CD4-positive, alpha-beta T cell treated with Interleukin-4 for 1 hour (primary cell): Measurements from ENCODE around the gene R3HCC1L.

Experiments used
- DNase-seq, 2 donors: peaks; one replicate each; pipeline ENCODE4 v3.0.0-alpha.2; 2020 to 2022

The R3HCC1L gene

GRCh38 chr10:98262571-98262970 is 128.1 kb downstream of the R3HCC1L start:
- peak in 1 of 2 donors; percentile 28 for DNase-seq

DNA sequence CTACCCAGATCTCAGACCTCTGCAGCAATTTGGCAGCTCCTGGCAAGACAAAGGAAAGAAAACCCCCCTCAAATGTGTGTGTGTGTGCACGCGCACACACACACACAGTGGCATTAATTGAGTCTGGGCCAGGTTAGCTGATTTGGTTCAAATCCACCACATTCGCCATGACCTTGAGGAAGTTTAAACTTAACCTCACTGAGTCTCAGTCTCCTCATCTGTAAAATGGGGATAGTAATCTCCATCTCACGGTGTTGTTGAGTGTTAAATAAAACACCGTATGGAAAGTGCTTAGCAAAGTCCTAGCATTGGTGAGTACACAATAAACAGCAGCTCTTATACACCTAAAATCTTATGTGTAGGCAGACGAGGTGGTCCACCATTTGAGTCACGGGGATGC is 128.6 kb downstream of the R3HCC1L start:
- DNase-seq: no peak

GRCh38 chr10:98264378-98265065 is 130.1 kb downstream of the R3HCC1L start:
- DNase-seq: no peak

GRCh38 chr10:98265403-98266378 is 131.2 kb downstream of the R3HCC1L start:
- DNase-seq: no peak

GRCh38 chr10:98266647-98267046 is 132.2 kb downstream of the R3HCC1L start:
- no peak for DNase-seq

DNA sequence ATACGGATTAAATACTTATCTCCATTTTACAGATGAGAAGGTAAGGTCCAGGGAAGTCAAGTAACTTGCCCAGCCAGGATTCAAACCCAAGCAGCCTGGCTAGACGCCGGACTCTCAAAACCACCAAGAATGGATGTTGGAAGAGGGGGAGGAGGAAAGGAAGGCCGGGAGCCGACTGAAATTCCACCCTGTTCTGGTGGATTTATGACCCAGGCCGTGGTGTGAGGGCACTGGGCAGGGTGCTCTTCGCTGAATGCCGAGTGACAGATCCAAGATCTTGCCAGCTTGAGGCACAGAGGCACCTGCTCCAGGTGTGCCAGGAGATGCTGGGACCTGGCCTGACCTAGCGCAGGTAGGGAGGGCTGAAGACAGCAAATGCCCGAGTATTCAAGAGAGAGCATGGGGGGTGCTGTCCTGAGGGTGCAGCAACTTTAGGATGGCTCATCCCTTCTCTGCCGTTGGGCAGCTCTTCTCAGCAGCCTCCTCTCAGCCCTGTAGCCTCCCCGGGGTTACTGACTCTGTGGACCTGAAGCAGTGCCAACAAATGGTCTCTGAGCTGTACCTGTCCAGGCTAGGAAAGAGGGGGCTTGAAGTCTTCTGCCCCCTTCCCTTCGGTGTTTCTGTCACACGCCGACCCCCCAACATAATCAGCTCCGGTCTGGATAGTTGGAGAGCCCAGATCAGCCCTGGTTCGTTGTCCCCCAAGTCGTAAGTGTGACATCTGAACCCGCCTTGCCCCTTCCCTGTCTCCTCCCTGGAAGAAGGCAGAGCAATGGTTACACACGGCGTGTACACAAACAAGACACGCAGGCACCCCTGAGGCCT is 132.8 kb downstream of the R3HCC1L start:
- DNase-seq: no peak

- DNase-seq: peak in 1 of 2 donors; percentile 6
Measured at GRCh38 chr10:98267894-98268693, 133.6 kb downstream of the R3HCC1L start, which contains the start of gene LOXL4. Gene LOXL4, minus strand, starts transcription at chr10:98268194. Its CDS starts 5,175 bp downstream, at chr10:98263019.

DNA sequence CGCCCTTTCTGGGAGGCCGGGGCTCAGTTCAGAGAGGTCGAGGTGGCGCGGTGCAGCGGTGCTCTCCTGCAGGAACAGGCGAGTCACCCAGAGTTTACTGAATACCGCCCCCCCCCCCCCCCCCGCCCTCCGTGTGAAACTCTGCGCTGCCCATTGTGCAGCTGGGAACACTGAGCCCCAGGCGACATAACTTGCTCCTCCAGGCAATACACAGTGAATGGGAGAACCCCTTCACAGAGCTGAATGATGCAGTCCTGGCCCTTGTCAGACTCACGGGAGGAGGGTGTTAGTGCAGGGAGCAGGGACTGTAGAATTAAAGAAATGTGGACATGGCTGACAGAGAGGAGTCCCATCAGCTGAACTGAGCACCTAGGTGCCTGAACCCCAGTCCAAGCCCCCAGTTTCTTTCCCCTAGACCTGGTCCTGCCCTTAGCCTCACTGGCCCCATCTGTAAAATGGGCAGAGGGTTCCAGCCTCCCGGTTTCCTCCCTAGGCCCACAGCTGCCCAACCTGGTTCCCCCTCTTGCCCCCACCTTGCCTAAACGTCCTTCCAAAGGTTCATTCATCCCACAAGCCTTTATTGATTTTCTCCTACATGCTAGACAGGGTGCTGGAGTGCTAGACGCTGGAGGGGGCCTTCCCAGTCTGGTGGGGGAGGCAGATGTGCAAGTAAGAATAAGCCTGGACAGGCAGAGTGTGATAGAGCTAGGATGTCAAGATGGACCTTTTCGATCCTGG is 134.4 kb downstream of the R3HCC1L start:
- DNase-seq: no peak

DNA sequence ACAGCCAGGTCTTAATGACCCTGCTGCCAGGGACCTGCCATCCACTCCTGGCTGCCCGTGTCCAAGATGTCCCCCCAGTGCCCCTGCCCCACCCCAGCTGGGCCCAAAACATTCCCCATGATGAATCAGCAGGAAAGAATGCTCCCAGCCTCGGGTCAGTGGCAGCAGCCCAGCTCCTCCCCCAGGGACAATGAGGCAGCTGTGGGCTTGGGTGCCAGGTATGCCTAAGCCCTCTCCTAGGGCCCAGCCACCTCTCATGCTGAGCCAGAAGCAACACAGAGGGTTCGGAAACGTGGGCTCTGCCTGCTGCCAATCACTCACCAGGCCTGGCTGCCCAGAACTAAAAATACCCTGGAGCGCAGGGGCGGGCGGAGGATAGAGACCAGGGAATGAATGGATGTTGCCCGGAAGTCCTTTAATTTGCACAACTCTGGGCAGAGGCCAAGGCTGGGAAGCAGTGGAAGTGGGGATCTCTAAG is 135.0 kb downstream of the R3HCC1L start:
- no peak for DNase-seq

GRCh38 chr10:98270073-98270740 is 135.8 kb downstream of the R3HCC1L start:
- no peak for DNase-seq

DNA sequence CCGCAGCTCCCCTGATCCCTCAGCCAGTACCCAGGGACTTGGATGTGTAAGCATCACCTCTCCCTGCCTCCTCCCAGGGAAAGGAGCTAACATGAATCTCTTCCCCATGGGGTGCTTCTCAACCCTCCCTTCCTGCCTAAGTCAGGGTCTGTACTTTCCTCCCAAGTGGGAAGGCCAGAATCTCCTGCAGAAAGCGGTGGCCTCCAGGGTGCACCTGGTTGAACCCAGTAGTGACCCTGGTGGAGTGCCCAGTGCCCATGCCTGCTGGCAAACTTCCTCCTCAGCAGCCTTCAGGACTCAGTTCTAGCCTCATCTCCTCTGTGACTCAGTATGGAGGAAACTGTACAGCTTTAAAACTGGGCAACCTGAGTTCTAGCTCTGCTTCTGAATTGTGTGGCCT is 136.3 kb downstream of the R3HCC1L start:
- DNase-seq: no peak

DNA sequence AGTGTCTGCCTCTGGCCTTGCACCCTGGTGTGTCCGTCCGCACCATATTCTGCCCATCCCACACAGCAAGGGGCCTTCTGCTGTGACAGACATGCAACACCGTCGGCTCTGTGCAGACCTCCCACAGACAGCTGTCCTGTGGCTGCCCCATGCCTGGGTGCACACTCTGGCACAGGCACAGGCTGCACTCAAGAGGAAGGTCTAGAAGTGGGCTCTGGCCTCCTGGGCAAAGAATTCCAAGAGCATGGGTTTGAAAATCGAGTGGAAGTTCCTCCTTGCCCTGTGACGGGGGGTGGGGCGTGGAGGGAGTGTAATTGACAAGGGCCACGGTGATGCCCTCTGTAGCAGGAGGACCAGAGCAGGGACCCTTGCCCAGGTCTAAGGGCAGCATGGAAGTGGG is 137.8 kb downstream of the R3HCC1L start:
- DNase-seq: no peak

GRCh38 chr10:98272656-98273055 is 138.2 kb downstream of the R3HCC1L start:
- DNase-seq: peak in 1 of 2 donors; percentile 8

DNA sequence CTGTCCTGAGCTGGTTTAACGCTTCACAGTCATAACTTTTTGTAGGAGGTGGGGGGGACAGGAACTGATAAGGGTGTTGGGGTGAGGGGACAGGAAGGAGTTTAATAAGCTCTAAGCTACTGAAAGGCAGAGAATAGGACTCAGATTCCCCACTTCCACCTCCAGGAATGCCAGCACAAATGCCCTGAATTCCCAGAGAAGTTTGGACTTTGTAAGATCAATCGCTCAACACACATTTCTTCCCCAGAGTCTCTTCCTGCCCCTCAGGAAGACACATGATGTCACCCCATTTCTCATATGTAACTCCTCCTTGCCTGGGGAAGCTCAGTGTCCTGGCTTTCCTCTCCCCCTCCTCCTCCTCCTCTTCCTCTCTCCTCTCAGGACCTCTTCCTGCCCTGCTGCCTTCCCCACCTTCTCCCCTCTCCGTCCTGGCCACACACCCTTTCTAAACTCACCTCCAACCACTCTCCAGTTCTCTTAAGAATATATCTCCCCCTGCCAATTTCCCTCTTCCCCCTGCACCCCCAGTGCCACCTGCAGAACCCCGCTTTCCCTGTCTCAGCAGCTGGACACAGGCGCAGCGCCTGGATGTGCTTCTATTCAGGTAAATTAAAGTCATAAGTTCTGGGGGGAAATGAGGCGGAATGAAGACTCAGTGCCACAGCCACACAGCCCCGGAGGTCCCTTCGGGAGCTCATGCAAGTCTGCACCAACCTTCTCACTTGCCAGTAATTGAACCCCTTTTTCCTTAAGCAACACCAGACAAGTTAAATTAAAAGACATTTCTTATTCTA is 138.8 kb downstream of the R3HCC1L start:
- peak in 1 of 2 donors; percentile 1 for DNase-seq

DNA sequence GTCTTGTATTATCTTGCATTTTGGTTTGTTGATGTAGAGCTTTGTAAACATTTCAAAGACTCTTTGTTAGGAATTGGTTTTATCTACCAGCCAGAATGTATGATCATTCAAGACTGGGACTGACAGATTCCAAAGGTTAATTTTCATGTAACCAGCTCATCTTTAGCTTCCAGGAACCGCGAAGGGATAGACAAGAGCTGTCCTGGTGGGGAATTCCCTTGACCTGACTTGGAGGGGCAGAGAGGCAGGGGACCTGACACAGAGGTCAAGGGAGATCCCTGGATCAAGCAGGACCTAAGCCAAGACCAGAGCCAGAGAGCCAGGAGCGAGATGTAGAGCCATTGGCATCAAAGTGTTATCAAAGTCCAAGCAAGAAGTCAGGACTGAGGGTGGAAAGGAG is 140.1 kb downstream of the R3HCC1L start:
- no peak for DNase-seq

DNA sequence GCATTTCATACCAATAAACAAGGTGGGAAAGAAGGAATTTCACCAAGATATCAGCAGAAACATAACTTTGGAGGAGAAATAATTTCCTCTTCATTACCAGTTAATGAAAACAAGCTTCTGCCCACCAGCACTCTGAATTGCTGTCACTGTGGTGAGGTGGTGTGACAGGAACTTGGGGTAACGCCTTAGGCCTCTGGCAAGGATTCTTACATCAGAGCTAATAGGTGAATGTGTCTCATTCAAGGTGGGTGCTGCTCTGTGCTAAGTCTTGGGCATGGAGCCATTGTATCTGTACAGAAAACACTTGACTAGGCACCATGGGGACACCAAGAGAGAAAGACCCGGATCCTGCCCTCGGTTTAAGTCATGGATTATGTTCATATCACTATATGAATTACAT is 141.9 kb downstream of the R3HCC1L start:
- no peak for DNase-seq

DNA sequence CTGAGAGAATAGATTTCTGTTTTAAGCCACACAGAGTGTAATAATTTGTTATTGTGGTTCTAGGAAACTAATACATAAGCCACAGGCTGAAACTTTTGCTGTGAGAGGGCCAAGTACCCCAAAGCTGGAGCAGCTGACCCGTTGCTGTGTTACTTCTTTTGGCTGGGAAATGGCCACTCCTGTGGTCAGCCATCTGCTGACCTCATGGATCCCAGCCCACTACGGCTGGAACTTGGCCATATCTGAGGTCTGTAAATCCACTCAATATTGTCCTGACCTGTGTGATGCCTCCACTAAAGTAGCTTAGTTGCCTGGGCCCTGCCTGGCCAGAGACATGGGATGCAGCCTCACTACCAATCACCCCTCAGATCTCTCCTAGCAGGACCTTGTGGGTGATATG is 151.0 kb downstream of the R3HCC1L start:
- no peak for DNase-seq

DNA sequence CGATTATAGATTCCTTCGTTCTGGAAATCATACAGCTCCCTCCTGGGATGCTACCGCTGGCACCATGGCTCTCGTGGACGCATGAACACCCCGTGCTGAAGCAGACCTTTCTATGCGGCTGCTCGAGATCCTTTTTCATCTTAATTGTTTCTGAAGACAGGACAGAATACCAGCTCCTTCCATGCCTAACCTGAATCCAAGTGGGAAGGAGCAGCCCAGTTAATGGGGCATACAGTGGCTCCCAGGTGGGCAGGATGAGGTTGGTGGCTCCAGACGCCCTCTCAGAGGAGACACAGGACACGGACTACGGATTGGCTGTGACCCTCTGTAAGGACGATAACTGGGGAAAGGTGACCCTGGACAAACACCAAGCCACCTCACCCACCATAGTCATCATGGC is 152.0 kb downstream of the R3HCC1L start:
- no peak for DNase-seq

DNA sequence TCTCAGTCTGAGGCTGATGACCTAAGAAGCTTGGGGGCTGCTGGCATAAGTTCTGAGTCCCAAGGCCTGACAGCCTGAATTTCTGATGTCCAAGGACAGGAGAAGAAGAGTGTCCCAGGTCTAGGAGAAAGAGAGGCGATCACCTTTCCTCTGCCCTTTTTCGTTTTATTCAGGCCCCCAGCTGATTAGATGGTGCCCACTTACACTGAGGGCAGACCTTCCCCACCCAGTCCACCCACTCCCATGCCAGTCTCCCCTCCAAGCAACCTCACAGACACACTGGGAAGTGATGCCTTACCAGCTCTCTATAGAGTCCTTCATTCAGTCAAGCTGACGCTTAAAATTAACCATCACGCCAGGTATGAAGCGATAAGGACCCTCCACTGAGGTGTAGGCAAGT is 152.9 kb downstream of the R3HCC1L start:
- no peak for DNase-seq

DNA sequence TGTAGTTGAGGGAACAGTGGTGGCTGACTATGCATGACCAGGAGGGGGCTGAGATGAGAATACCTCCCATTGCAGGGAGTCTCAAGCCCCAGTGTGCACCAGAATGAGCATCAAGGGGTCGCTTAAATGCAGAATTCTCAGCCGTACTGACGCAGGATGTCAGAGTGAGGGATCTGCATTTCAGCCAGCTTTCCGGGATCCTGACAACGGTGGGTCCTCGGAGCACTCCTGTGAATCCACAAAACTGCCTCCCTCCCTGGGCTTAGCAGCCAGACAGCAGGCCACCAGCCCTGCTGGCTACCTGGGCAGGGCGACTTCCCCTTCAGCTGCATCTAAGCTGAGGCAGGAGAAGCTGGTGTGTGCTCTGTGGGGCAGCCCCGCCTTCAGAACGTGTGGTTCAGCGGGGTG is 155.3 kb downstream of the R3HCC1L start:
- DNase-seq: no peak
